Bone marrow (tissue), 2 donors: Measurements from ENCODE around the gene EFL1.
"Not testable (repeated sequence)": the region's sequence is repeated elsewhere in the genome, so short reads cannot be mapped to it uniquely, and the experiment has no call there.

ENCODE experiments used
- DNase-seq, 2 donors: peaks; one replicate each; lab custom pipeline; 2025; lab: John Stamatoyannopoulos, UW

The EFL1 gene

DNA sequence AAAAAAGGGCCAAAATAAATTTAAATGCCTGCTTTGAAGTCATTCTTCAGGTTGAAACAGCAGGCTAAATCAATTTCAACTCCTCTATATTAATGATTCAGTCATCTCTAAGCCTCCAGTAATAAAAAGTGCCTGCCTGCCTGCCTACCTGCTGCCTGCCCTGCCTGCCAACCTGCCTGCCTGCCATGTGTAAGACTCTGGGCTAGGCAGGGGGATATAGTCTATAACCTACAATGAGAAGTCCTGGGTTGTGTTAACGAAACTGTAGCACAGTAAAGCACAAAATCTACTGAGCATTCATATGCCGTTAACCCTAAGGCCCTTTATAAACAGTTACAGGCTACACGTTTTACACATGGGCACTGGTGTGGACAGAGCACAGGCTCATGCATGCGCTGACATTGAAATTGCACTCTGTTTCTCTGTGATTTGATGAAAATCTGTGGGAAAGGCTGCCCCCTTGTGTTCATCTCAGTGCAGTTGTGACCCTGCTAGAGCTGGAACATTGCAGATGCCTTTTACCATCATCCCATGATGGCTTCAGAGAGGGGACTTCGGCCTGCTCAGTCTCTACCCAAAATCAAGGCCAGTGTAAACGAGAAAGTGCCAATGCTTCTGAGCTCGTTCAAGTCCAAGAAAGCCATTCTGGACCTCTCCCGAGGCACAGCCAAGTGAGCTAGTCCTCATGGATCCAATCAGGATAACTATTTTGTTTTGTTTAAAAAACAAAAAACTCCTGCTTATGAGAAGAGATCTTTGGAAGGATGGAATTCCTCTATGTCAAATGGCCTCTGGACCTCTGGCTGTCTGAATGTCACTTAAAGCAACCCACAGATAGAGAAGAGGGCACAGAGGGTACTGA is 64.6 kb downstream of the EFL1 start:
- DNase-seq = peak in 1 of 2 donors; percentile 47

DNA sequence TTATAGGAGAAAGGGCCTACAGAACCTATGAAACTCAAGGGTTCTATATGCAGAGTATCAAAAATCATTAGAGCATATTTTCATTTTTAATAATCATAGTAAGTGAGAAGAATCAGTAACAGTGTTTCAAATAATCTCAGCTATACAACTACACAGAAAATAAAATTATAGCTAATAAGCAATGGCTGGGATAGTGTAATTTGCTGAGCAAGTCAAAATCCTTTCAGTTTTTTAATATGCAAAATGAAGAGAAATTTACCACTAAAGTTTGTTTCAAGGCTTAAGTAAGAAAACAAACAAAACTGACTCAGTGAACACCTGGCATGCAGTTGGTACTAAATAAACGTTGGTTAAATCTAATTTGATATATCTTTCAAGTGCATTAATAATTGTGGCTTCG is 66.2 kb downstream of the EFL1 start:
- DNase-seq = no peak

DNA sequence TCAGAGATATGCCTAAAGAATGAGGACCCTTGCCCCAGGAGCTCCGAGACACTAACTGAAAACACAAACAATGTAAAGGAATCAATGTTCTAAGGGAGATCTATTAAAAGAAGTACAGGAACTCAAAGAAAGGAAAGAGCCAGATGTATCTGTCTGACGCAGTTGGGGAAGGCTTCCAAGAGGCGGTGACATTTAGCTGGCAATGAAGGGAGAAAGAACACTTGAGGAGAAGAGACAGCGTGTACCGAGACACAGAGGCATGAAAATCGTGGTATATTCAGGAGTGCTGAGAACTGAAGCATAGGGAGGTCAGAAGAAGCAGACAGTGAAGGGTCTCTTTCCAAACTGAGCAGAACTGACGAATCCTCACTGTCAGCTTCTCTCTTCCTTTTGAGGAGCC is 66.7 kb downstream of the EFL1 start:
- DNase-seq = not testable (repeated sequence)

DNA sequence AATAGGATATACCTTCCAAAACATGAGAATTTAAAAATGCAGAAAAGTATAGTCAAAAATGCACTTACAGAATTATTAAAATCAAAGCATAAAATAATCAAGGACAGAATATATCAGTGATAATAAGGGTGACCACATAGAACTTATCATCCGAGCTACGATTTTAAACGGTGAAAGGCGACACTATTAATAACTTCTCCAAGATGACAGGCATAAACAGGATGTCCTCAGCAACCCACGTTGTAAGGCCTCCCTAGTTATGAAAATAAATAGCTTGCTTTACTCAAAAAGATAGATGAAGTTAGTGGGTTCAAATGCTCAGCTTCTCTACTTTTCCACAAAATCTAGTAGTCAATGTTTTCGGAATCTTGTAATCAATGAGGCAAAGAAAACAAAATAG is 68.0 kb downstream of the EFL1 start:
- not testable (repeated sequence) for DNase-seq

DNA sequence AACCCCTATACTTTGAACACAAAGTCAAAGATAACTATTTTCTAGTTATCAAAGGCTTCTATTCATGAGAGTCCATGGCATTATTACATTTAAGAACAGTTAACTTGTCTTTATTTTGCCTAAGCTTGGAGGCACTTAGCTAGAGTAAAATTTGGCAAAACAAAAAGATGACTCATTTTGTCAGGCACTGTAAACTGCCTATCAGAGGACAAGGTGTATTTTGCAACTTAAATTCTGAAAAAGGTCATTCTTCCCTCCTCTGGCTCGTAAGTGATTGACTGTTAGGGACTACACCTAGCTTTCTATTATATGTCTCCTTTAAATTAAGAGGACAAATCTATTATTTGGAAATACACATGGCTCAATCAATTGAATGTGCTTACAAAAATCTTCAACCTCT is 69.1 kb downstream of the EFL1 start:
- not testable (repeated sequence) for DNase-seq

DNA sequence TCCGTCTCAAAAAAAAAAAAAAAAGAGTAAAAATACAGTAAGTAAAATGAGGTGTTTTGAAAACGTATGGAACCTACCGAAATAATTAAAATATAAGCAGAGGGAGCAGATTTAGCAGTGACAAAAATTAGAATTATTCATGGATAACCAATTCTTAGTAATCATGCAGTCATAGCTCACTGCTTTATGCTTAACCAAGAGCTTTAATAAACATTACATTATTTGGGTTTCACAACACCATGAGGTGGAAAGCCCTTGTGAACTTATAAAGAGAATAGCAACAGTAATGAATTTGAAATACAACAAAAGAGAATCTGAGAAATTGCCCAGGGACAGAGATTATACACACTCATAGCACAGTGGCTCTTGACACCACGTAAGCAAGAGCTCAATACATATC is 70.1 kb downstream of the EFL1 start:
- DNase-seq = not testable (repeated sequence)

DNA sequence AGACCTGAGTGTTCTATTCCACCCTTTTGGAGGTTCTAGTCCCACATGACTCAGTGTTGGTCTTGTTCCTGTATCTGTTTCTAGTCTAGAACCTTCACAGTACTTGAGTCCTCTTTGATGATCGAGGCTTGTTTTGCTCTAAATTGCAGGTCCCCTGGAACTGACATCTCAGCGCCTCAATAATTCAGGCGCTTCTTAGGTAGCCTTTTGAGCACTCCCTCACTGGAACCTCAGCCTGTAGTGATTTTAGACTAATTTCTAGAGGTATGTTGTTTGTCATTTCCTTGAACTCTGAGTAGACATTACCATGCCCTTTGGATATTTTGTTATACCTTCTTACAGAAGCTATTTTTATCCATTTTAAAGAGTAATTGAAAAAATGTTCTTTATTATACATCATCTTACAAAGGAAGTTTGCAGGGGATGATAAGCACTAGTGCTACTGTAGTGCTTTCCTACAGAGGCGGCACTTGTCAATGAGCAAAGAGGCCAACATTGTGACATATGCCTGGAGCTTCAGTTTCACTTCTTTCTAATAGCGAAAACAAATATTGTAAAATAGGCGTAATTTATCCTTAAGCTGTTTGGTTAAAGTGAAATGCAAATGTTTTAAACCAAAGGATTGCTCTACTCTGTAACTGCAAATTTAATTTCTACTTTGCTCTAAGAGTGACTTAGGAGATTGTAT is 75.7 kb downstream of the EFL1 start:
- no peak for DNase-seq

DNA sequence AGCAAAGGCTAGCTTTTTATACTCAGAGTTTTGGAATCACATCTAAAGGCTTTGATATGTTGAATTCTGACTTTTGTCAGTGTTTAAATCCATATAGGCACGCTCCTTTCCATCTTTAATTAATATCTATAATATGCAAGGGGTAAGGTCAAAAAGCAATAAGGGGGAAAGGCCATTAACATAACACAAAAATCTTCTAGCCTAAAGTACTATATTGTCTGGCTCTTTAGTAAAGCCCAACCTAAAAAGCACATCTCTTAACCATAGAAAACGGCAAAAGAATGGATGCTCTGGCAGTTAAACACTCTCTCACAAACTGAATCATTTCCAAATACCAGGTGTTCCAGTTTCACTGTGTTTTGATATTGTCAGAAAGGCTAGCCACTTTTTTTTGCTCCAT is 76.4 kb downstream of the EFL1 start:
- no peak for DNase-seq

DNA sequence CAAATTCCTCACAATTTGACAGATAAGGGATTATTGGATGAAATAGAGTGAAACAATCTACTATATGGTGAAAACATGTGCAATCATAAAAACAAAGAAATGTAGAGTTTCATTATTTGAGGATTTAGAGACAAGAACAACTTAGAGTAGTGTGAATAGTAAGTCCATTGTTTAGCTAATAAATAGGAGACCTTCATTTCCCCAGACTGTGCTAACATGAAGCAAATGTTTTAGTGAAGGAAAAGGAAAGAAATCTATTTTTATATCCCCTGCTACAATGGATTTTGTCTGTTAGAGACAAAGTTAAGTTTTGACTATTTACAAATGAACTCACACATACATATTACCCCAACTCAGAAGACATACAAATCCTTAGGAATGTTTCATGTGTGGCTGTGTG is 77.8 kb downstream of the EFL1 start:
- no peak for DNase-seq

DNA sequence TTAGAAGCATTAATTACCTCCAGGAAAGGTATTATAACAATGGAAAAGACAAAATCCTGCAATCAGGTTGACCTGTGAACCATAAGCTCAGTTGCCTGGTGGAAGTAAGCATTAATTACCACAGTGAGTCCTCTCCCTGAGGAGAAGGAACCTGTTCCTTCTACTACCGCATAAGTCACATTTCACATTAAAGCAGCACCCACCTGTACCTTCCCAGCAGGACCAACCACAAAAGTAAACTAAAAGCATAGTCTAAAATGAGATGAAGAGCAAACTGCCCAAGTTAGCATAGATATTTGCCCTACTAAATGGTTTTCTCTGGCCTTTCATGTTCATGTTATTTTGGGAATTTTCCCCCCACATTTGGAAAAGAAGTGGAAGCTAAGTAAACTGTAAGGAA is 78.2 kb downstream of the EFL1 start:
- no peak for DNase-seq

DNA sequence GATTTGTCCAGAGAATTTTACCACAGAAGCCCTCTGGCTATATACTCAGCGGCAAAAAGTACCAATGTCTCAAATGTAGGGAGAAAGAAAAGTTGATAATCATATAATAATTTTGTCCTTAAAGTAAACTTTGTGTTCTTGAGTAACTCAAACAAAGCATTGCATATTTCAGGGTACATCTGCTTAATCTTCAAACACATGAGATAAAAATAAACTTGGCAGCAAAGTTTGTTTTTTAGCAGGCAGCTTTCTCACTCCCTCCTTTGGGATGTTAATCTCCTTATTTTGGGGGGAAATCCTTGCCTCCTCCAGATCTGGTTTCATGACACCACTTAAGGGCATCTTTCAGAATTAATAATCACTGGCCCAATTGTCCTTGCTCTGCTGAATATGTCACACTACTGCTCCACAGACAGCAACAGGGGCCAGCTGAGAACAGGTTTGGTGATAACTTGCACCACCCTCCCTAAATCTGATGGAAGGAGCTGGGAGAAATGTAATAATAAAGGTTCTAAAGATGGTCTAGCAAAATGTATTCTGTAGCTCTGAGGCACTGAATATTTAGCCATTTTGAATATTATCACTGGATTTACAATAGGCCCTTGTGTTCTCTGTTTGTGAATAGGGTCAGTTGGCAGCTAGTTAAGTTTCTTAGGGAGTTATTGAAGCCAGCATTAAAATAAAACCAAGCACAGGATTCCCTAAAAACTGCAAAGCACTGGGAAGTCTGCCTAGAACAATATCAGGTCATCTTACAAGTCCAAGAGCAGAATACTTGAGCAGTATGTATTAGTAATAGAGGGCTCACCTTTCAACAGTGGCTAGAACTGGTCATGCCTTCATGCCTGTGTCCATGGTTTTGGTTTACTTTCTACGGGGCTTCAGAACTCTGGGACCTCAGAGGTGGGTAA is 79.2 kb downstream of the EFL1 start:
- DNase-seq = no peak

DNA sequence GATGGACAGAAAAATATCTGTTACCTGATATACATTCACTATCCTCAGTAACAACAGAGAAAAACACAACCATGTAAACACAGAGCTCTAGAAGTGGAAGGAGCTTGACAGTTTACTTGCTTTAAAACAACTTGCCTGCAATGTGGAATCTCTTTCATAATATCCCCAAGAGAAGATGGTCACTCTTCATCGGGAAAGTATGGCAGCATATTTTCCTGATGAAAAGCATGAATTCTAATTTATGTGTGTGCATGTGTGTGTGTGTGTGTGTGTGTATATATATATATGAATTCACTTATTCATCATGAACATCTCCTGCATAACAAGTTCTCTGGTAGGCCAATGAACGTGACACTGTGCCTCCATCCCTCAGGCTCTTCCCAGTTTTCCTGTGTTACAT is 81.2 kb downstream of the EFL1 start:
- no peak for DNase-seq

DNA sequence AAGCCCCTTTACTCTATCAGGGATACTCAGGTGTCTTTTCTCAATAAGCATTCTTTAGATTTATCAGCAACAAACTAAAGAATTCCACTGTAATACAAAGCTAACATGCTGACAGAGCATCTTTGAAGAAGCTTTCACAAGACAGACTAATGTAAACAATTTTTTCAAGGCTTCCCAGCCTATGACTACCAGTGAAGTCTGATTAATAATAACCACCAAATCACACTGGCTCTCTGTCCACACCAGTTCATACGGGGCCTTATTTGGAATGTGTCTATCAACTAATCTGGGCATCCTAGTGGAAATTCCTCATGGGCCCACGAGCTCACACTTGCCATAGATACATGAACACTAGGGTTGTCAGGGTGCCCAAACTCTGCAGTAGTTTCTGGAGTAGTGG is 84.5 kb downstream of the EFL1 start:
- no peak for DNase-seq

DNA sequence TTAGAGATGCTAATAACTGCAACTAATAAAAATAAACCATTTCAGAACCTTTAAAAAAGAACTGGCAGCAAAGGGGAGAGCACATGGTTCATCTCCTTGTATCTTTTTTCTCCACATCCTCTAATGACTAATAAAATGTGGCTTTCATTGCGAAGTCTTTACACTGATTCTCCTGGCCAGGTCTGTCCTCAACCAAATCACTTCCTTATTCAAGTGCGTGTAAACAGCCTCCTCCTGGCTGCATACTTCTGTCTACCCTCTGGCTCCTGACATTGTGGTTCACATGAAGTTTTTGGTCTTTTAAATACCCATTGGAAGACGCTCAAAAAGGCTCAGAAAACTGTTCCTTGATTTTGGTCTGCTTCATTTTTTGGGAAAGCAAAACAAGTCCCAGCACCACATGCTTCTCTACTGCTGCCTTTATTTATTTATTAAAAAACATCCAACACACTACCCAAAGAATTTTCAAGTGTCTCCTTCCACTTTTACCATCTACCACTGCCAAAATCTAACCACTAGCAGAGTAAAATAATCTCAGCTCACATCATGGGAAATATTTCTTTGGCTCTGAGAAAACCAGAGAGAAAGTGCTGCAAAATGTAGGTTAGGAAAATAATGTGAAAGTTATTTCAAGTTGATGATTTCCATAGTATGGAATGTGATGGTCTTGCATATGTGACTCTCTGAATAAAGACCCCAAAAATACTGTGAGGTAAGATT is 85.1 kb downstream of the EFL1 start:
- no peak for DNase-seq

DNA sequence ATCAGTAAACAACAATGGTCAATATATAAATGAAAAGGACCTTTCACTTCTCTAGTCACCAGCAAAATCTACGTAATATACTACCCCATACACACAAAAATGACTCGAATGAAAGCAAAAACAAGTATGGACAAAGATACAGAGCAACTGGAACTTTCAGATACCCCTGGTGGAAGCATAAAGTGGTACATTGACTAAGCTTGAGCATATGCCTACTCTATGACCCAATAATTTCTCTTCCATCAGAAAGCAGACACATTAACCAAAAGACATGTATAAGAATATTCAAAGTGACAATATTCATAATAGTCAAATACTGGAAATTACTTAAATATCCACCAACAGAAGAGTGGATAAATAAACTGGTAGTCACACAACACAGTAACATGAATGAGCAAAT is 86.0 kb downstream of the EFL1 start:
- DNase-seq = no peak

DNA sequence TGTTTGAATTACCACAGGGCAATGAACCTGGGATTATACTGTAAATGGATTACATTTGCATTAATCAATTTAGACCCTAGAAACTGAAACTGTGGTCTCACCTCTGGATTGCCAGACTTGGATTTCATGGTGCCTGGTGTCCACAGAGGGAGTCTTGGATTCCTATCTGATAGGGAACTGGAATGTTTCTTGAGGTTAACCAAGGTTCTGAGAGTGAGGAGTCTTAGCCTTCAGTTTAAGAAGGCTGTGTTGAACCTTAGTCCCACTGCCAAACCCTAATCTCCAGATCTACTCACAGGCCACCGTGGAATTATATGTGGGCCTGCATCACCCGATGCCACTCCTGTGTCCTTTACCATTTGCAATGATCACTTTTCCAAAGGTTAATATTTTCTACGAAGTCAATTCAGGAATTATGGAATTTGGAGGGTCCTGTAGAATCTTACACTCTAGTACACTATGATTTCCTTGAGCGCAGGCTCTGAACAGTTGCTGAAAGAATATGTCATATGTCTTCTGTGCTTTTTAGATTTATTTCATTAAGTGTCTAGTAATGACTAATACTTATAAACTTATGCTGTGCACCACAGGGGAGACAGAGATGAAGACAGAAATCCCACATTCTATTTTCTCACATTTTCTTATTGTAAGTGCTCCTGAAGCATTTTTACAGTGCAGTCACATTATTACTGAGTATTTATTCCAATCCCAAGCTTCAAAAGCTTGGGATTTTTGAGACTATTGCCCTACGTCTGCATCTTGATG is 87.9 kb downstream of the EFL1 start:
- DNase-seq = no peak

DNA sequence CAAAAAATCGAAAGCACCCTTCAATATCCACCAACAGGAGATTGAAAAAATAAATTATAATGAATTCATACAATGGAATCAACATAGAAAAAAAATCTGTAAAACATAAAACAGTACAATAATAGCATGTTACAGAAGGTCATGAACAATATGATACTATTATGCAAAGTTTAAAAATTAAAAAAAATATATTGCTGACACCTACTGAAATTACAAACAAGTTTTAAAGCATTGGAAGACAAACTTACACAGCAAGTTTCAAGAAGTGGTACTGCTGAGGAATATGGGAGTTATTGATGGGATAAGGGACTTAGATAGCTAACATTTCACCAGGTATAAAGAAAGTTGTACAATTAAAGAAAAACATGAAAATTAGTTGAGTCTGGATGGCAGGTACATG is 89.4 kb downstream of the EFL1 start:
- DNase-seq = no peak

DNA sequence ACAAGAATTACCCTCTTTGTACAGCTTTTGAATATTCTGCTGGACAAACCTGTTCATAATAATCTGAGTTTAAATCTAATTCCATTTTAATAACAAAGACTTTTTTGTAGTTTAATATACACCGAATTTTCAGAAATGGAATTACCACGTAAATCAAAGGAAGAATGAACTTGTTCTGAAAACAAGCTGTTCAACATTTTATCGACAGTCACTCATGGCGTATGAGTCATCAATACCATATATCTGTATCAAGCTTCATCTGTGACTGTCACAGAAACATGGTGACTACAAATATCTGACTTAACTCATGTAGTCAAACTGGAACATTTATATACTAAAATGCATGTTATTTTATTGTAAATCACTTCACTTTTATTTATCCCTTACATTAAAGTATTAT is 90.0 kb downstream of the EFL1 start:
- no peak for DNase-seq

DNA sequence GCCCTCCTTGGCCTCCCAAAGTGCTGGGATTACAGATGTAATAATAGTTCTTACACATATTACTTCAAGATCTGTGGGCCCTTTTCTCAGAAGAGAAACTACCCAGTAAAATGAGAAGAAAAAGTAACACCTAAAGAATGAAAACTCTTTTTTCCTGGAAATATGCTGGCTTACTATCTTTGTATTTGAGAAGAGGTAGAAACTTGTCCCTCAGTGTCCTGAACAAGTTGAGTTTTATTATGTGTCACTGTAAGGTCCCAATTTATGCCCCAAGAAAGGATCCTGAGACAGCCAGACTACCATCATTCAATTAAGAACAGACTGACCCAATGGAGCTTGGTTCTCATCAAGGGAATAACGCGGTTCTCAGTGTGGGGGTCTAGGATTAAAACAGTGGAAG is 93.8 kb downstream of the EFL1 start:
- DNase-seq = no peak

DNA sequence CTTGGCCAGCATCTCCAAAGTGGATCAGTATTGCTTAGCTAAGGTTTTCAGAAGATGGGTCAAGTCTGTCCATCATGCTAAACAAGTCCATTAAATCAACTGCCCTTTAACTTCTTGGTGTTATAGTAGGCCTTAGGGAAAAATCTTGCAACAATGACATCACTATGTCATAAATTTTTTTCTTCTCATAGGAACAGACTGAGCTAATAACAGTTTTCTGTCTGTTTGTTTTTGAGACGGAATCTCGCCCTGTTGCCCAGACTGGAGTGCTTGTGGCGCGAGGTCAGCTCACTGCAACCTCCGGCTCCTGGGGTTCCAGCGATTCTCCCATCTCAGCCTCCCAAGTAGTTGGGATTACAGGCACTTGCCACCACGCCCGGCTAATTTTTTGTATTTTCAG is 94.2 kb downstream of the EFL1 start:
- DNase-seq = no peak

DNA sequence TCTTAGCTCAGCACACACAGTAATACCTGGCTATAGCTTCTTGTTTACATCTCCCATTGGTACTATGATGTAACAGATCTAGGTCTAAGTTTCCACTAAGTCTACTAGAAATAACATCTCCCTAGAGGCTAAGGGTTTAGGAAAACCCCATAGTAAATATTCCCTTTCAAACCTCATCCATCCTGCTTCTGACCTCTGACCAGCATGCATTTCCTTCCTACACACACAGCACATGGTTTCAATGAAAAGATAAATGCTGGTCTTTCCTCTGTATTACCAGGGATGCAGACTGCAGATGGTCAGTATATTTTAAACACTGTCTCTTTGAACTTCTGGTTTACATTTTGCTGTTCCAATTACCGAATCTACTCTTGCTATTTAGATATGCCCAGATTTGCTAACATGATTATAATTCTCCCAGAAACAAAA is 96.6 kb downstream of the EFL1 start:
- no peak for DNase-seq
